Stimulated activated CD8-positive, alpha-beta memory T cell treated with anti-CD3 and anti-CD28 coated beads, Interleukin-4, amount 100 ng/mL, for 24 hours (primary cell): Measurements from ENCODE around the gene TCAF2.
"Not testable (repeated sequence)": the region's sequence is repeated elsewhere in the genome, so short reads cannot be mapped to it uniquely, and the experiment has no call there.

Experiments
- DNase-seq: peaks from one replicate; pipeline ENCODE4 v3.0.0-alpha.2; 2020; ENCODE audit warnings: low read depth

TCAF2 gene

DNA sequence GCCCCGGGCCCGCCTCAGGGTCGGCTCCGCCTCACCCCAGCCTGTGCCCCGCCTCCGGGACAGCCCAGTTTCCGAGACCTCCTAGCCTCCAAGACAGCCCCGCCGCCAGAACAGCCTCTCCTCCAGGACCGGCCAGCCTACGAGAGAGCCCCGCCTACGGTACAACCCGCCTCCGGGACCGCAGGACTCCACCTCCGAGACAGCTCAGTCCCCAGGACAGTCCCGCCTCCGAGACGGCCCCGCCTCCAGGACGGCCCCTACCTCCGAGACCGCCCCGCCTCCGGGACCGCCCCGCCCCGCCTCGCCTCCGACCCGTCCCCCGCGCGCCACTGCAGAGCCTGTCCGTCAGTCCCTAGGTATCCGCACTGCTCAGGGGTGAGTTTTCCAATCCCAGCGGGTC lies at the start of gene TCAF2:
Gene TCAF2, plus strand, starts transcription at position 329 of the 400 bp plus-strand sequence.
- DNase-seq: peak; percentile 49

DNA sequence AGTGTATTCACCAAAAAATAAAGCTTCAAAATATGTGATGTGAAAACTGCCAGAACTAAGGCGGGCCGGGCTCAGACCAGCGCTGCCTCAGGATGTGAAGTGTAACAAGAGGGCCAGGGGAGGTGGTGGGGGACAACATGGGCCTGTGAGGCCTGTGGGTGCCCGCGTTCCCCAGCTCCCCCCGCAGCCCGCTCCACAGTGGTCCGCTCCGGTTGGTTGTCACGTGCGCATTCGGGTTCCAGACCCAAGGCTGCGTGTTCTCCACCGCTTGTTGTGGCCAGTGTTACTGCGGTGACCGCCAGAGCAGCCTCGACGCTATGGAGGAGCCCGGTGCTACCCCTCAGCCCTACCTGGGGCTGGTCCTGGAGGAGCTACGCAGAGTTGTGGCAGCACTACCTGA lies 49.3 kb upstream of the TCAF2 start, which contains the start of gene CTAGE15:
Gene CTAGE15, plus strand, starts transcription at position 301 of the 400 bp plus-strand sequence. Its CDS starts 17 bp downstream, at position 318.
- DNase-seq: not testable (repeated sequence)

DNA sequence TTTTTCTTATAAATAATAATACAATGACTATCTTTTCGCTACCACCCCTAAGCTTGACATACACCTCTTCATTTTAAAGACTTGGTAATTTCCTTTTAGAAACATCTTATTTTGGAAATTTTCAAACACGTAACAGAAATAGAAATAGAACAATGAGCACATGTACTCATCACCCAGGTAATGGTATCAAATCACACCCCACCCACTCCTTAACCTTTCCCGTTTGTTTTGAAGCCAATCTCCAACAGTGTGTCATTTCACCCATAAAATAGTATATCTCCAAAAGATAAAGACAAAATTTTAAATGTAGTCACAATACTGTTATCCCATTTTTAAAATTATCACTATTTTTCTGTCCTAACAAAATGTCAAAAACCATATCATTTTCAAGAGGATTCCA lies 32.6 kb upstream of the TCAF2 start:
- DNase-seq: not testable (repeated sequence)

DNA sequence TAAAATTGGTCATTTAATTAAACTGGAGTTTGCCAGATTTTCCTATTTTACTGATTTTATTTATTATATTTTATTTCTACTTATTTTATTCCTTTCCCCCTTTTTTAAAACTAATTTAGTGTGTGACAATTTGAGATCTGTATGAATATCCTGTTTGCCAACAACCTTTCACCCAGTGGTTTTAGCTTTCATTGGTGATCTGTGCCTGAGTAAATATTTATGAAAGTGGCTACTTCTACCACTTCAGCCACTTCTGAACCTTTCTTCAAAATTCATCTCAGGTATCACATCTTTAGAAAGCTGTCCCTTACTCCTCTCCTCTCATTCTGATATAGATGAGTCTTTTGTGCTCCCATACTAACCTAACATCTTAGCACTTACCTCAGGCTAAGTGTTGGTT lies 30.9 kb upstream of the TCAF2 start:
- DNase-seq: not testable (repeated sequence)

DNA sequence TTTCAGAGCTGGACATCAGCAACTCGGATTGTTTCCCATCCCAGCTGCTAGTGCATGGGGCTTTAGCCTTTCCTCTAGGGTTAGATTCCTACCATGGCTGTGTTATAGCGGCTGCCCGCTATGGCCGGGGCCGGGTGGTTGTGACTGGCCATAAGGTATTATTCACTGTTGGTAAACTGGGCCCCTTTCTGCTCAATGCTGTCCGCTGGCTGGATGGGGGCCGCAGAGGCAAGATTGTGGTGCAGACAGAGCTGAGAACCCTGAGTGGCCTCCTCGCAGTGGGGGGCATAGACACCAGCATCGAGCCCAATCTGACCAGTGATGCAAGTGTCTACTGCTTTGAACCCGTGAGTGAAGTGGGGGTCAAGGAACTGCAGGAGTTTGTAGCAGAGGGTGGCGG lies 22.7 kb upstream of the TCAF2 start:
- DNase-seq: not testable (repeated sequence)

DNA sequence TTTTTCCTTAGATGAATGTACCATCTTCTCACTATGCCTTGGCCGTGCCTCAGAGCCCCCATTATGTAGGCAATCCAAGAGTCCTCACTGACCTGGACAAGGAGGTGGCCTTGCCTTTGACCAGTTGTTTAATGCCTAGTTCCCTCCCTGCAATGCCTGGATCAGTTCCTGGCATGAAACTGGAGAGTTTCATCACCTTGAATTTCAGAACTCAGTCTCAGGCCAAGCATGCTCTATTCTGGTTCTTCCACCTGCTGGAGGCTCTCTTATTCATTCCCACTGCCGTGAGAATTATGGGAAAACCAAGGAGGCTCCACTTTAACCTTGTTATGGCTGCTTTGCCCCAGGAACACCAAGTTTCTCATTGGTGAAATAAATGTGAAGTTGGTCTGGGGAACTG lies 17.2 kb upstream of the TCAF2 start:
- DNase-seq: not testable (repeated sequence)

DNA sequence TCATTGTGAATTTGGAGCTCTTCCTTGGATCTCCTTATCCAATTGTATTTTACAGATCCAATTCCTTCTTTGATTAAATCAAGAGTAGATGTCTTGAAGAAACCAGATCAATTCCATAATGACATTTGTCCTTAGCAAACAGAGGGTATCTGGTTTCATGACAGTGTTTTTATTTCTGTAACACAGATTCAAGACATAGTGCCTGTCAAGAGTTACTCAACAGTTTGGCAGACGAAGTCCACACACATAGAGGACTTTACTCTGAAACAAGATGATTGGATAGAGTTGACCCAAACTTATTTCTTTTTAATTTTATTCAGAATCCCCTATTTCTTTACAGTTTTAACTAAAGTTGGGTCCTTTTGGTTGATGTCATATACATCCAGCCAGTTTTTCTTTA lies 14.7 kb upstream of the TCAF2 start:
- DNase-seq: not testable (repeated sequence)

DNA sequence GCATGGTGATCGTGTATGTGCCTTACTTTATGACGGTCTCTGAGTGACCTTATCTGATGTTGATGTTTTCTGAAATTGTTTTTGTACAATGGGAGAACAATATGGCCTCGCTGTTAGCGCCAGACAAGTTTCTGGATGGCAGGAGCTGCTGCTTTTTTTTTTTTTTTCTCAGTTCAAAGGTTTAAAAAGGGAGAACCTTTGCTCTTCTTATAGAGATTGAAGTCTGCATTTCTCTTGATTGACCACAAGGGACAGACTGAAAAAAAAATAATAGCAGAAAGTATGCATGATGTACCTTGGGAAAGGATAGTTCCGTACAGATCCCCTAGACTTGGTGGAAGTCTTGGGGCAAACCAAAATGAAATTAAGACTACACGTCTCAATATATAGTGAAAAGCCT lies 5.2 kb upstream of the TCAF2 start:
- DNase-seq: not testable (repeated sequence)

DNA sequence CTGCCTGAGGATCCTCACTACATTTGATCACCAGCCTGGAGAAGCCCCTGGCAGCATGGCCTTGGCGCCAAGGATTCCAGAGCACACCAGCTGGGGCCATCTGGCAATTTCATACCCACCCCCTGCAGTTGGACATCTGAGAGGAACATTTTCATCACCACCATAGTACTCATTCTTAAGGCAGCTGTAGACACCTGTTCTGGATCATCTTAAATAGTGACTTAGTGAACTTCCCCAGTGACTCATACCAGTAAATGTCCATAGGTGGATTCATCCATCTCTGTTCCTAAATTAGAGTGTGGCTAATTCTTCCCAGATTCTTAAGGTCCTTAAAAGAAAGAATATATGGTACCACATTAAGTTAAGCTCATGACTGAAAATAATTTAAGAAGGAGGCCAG lies 3.6 kb upstream of the TCAF2 start:
- DNase-seq: not testable (repeated sequence)

DNA sequence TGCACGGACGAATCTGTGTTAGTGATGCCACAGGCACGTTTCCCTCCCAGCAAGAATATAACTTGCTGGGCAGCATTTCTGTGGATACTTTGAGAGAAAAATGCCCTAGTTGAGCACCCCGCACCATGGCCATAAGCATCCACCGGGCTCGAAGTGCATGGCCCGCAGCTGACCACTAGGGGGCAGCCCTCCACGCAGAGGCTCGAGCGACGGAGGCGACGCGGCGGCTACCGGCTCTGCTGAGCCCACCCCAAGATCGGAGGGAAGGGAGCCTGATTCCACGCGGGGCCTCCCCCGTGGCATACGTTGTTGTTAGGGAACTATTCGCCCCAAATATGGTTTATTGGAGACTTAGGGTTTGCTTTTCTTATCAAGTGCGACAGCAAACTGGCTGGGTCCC lies 716 bp upstream of the TCAF2 start:
- DNase-seq: not testable (repeated sequence)

DNA sequence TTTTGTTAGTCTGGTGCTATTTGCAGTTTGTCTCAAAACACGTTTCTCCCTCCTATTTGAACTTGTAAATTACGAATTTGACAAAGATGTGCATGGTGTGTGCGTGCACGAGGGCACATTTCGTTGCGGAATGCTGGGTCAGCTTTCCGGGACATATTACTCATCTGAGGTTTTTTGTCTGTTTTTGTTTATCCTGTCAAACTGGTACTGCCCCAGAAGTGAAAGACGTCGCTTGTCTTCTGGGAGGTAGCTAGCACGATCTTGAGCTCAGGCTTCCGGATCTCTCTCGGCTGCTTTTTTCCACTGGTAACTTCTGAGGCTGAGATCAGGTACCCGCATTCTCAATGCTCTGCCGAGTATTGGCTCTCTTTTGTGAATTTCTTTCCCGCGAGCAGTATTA lies 401 bp downstream of the TCAF2 start:
- not testable (repeated sequence) for DNase-seq

DNA sequence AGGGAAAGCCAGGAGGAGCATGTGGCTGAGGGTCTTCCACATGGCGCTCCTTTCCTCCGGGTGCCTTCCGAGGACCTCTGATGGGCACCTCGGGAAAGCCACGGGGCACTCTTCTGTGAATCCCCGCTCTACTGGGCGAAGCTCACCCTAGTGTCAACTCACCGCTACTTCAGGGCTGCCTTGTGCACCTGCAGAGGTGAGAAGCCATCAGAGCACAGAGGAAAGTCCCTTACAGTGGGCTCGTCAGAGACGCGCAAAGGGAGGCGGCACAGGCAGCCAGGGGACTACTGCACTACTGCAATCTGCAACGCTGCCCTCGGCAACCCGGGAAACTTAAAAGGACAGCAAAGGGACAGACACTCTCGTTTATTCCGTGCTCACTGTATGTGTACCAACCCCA lies 1.4 kb downstream of the TCAF2 start:
- DNase-seq: not testable (repeated sequence)

DNA sequence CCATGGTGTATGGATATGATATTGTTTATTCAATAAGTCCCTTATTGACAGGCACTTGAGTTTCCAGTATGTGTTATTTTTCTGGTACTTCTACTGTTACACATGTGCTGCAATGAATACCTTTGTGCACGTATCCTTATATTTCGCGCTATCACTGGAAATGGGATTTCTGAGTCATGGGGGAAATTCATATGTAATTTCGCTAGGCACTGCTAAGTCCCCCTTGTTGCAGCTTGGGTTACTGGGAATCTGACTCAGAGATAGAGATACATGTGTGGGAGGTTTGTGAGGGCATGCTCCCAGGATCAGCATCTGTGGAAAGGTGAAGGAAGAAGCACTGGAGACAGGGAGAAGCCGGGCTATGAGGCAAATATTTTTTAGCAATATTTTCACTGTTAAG lies 9.9 kb downstream of the TCAF2 start:
- DNase-seq: not testable (repeated sequence)

DNA sequence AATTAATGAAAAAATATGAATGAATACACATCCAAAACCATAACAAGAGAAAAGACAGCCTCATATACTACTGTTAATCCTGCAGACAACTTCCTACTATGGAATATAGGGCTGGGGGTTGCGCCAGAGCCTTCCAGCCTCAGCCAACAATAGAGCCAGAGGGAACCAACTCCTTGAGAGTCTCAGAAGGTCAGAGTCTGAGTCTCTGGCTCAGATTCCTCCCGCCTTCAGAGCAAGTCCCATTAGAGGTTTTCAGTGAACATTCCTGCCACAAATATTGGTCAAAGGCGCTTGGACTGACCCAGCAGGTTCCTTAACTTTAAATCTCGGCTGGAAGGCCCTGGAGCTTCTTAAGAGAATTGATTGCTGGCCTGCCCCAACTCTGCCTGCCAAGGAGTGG lies 11.7 kb downstream of the TCAF2 start:
- not testable (repeated sequence) for DNase-seq

DNA sequence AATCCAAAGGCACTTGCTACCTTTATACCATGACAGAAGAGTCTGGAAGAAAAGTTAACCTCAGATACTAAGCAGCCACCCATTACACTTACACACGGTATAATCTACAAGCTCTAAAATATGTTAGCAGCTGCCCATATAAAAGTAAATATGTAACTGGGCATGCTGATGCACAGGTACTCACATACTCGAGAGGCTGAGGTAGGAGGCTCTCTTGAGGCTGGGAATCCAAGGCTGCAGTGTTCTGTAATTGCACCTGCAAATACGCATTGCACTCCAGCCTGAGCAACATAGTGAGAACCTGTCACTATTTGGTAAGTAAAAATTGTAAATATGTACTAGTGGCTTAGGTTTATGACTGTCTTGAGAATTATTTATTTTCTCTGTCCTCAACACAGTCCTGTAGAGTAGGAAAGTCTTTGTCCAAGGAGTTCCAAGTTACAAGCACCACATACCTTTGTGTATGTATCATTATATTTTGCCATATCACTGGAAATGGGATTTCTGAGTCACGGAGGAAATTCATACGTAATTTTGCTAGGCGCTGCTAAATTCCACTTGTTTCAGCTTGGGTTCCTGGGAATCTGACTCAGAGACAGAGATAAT lies 12.3 kb downstream of the TCAF2 start:
- not testable (repeated sequence) for DNase-seq

DNA sequence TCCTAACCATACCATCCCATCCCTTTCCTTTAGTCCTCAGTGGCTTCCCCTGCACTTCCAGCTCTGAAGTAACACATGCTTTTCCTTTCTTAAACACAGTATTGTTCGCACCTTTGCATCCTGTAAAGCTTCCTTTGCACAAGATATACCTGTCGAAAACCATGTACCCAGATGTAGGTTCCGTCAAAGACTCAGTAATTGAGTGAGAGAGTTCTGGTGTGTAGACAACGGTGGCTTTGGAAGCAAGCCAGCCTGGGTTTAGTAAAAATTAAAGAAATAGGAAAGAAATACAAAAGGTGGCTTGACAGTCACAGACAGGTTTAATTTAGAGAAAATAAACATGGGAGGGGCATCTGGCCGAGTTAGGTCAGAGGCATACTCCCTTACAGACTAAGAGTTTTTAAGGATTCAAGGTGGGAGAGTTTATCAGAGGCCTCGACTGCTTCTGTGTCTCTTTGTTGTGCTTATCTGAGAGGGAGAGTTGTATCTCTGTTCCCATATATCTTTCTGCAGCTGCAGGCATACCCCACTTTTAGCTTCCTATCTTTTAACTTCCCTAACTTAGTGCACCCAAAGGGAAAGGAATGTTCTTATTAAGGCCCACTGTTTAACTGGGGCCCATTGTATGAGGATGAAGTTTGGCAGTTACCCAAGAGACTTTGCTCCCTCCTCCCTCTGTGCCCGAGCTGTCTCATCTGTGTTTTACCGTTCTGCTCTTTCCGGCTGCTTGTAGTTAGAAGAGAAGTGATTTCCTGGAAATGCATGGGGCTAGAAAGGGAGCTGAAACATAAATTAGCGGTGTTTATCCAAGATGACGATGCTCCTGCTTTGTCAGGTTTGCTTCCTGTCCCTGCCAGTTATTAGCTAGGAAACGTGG lies 14.8 kb downstream of the TCAF2 start:
- not testable (repeated sequence) for DNase-seq

DNA sequence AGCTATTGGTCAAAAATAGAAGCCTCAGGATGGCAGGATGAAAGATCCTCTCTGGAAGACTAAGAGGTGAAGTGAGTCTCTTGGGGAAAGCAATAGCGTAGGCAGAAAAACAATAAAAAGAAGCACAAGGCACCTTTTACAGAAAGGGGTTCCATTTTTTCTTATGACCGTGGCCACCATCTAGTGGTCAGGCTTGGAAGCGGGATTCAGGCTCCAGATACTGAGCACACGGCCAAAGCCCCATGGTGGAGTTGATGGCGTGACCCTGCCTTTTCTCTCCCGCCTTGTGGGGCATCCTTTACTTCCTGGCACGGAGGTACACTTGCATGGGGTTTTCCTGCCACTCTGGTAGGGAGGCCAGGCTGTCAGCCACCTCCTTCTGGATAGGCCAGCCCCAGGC lies 18.6 kb downstream of the TCAF2 start:
- DNase-seq: not testable (repeated sequence)

DNA sequence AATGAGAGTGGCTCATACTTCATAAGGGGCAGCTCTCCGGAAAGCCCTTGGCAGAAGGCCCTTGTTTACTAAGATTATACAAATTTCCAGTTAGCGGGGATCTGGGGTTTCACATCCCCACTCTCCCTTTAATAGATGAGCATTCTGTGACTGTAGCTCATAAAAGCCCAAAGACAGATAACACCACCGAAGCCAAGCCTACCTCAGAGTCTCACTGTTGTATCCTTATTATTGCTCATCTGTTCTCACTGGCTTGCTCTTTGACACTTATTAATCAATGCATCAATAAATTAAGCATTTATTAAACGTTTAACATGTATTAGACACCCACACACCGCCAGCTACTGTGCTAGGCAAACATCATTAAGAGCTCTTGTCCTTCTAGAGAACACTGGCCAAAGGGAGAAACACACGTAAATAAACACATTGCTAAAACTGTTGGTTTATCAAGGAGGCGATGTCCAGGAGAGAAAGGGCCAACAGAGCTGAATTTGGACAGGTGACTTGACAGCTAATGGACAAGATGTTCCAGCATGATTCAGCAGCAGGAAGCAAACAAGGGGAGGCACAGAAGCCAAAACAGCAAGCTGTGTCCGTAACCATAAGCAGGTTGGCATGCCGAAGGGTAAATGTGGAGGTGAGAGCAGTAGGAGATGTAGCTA lies 19.9 kb downstream of the TCAF2 start:
- DNase-seq: not testable (repeated sequence)

DNA sequence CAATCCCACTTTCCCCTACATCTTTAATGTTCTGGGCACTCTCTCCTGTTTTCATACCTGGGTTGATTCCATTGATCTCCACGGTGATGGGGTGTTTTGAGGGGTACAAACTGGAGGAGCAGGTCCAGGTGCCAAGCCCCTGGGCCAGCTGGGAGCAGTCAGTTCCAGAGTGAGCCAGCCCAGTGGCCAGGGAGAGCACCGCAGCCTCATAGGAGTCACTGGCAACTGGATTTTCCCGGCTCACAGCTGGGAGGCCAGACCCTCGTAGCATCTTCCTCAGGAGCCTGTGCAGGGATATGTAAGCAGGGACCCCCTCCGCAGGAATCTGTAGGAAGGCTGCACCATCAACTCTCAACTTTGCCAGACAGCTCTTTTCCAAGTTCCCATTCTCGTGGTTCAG lies 25.8 kb downstream of the TCAF2 start:
- DNase-seq: not testable (repeated sequence)

DNA sequence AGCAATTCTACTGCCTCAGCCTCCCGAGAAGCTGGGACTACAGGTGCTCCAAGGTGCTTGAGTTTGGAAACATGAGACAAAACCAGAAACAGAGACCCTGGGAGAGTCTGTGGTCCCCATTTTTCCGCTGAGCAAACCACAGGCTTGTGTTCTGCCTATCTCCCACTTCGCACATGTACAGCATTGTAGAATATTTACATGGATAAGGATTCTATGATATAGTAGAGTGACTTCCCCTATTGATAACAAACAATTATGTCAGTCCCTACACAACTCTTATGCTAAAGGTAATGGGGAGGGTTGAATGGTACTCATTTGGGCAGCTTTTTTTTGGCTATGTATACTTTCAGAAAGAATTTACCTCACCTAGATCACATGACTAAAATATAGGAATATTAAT lies 29.1 kb downstream of the TCAF2 start:
- not testable (repeated sequence) for DNase-seq

DNA sequence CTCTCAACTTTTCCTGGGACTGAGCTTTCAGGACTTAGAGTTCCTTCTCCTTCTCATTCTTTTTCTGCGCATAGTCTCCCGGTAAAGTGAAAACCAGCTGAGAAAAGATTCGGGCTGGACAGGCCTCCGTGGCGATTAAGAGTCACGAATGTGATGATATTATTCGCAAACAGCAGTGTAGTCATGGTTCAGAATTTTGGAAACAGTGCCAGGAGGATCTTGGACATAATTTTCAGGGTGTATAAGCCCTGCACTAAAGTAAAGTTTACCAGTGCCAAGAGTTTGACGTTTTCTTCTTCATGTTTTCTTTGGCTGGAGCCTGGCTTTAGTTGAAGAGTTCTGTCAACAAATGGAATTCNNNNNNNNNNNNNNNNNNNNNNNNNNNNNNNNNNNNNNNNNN lies 29.7 kb downstream of the TCAF2 start:
- not testable (repeated sequence) for DNase-seq
